HepG2 (cell line): Measurements from ENCODE around the gene MRPL36. TPM values are rescaled to one million over a fixed set of nuclear protein-coding genes. Genes with fewer than 3 reads are reported as not detected.
A peak's percentile ranks its signal among the peaks of the same experiment; 100 is the strongest.

Experiments
- AHR ChIP-seq: IDR thresholded peaks from 2 replicates; pipeline ENCODE4 v1.6.1; 2018; ENCODE audit warnings: missing genetic modification reagents, missing compliant biosample characterization
- ATF4 ChIP-seq, 2 experiments: fragments of 450-650 bp in 1 of 2; sonication (generic) in 1 of 2; formaldehyde crosslinking; IDR thresholded peaks; 2 replicates each; pipeline versions ENCODE4 v1.5.0 to v1.8.0; 2020 to 2022; ENCODE audit warnings: mild to moderate bottlenecking in 1 of 2, missing genetic modification reagents in 1 of 2
- CREB3 ChIP-seq: sonication (generic); formaldehyde crosslinking; IDR thresholded peaks from 2 replicates; pipeline ENCODE4 v1.5.0; 2020; ENCODE audit warnings: missing genetic modification reagents
- DMAP1 ChIP-seq: IDR thresholded peaks from 2 replicates; pipeline ENCODE4 v1.6.1; 2016
- ERF ChIP-seq: IDR thresholded peaks from 2 replicates; pipeline ENCODE4 v1.6.1; 2018; ENCODE audit warnings: missing biosample characterization, missing genetic modification reagents
- HBP1 ChIP-seq: IDR thresholded peaks from 2 replicates; pipeline ENCODE4 v1.6.1; 2016; ENCODE audit warnings: low read depth, control low read depth
- HMG20B ChIP-seq: conservative IDR thresholded peaks from 2 replicates; pipeline ENCODE4 v1.6.1; 2016; ENCODE audit warnings: missing genetic modification reagents, missing compliant biosample characterization
- HOMEZ ChIP-seq: IDR thresholded peaks from 2 replicates; pipeline ENCODE4 v1.6.1; 2016; ENCODE audit warnings: low read depth
- KDM3A ChIP-seq: IDR thresholded peaks from 2 replicates; pipeline ENCODE4 v1.6.1; 2018; ENCODE audit warnings: low read depth, missing compliant biosample characterization
- MED13 ChIP-seq: sonication (generic); formaldehyde crosslinking; IDR thresholded peaks from 2 replicates; pipeline ENCODE4 v1.5.0; 2020; ENCODE audit warnings: missing genetic modification reagents
- MIXL1 ChIP-seq: IDR thresholded peaks from 2 replicates; pipeline ENCODE4 v1.6.1; 2016
- PLSCR1 ChIP-seq: sonication (generic); formaldehyde crosslinking; IDR thresholded peaks from 2 replicates; pipeline ENCODE4 v1.5.0; 2020; ENCODE audit warnings: missing genetic modification reagents, mild to moderate bottlenecking, borderline replicate concordance
- TFE3 ChIP-seq: IDR thresholded peaks from 2 replicates; pipeline ENCODE4 v1.6.1; 2016
- ZBTB39 ChIP-seq: sonication (generic); formaldehyde crosslinking; IDR thresholded peaks from 2 replicates; pipeline ENCODE4 v1.5.0; 2020; ENCODE audit warnings: missing genetic modification reagents
- ZNF468 ChIP-seq: sonication (generic); formaldehyde crosslinking; IDR thresholded peaks from 2 replicates; pipeline ENCODE4 v1.8.0; 2022; ENCODE audit warnings: mild to moderate bottlenecking, moderate library complexity, missing genetic modification reagents
- ZNF501 ChIP-seq: sonication (generic); formaldehyde crosslinking; IDR thresholded peaks from 2 replicates; pipeline ENCODE4 v1.5.1; 2020; ENCODE audit warnings: mild to moderate bottlenecking, moderate library complexity, missing genetic modification reagents
- ZNF740 ChIP-seq: sonication (generic); formaldehyde crosslinking; IDR thresholded peaks from 2 replicates; pipeline ENCODE4 v1.4.0; 2020; ENCODE audit warnings: missing genetic modification reagents
- ZZZ3 ChIP-seq: sonication (generic); formaldehyde crosslinking; IDR thresholded peaks from 2 replicates; pipeline ENCODE4 v1.4.0; 2020; ENCODE audit warnings: missing genetic modification reagents, mild to moderate bottlenecking, borderline replicate concordance
- polyA plus RNA-seq, 8 experiments: library from polyadenylated mRNA; depleted of rRNA in 3 of 8; stranded (reverse) in 7 of 8; unstranded in 1 of 8; fragments of >200 nt; fragmentation: Illumina TruSeq in 4 of 8; extraction: Trizol in 4 of 8; gene quantifications; 2 replicates each; pipeline versions ENCODE4 v1.2.1 to v1.2.3, GENCODE V29; 2011 to 2016; ENCODE audit warnings: low read depth in 4 of 8, missing spikeins in 1 of 8, mixed read lengths in 1 of 8; ENCODE audit not compliant: insufficient read depth in 1 of 8
- total RNA-seq, 5 experiments: library from RNA; depleted of rRNA; stranded (reverse); fragments of >200 nt; fragmentation: Illumina TruSeq; extraction: Trizol; gene quantifications; 2 replicates each; pipeline ENCODE4 v1.2.3, GENCODE V29; 2016; ENCODE audit warnings: low read depth in 1 of 5

Gene MRPL36
- total and polyA plus RNA-seq, 2 of the 13 experiments (the other 11 are each of a cell fraction or from before 2014, with no cell fraction given), result 71.3 to 113 TPM

- peak; percentile 73; the same call in 1 of the 2 replicates for TF ChIP-seq DMAP1 (CRISPR knock-in tag)
- peak; percentile 45; the same call in 1 of the 2 replicates for TF ChIP-seq ERF (CRISPR knock-in tag)
- TF ChIP-seq ZZZ3 (CRISPR knock-in tag), result no peak
- no peak for TF ChIP-seq HMG20B
- TF ChIP-seq HBP1 (CRISPR knock-in tag), result peak; percentile 73; the same call in 1 of the 2 replicates
- 0 out of 2 replicates have a peak, but pooled peaks have one; percentile 14 for TF ChIP-seq PLSCR1 (CRISPR knock-in tag)
- TF ChIP-seq AHR, result 0 out of 2 replicates have a peak, but pooled peaks have one; percentile 54
- TF ChIP-seq TFE3 (CRISPR knock-in tag), result peak; percentile 94
- peak; percentile 99 for TF ChIP-seq ZNF740 (CRISPR knock-in tag)
- 0 out of 2 replicates have a peak, but pooled peaks have one; percentile 35 for TF ChIP-seq MIXL1
- 0 out of 2 replicates have a peak, but pooled peaks have one; percentile 27 for TF ChIP-seq ZNF501 (CRISPR knock-in tag)
- 0 out of 2 replicates have a peak, but pooled peaks have one; percentile 21 for TF ChIP-seq ZBTB39
- TF ChIP-seq KDM3A (CRISPR knock-in tag), result 0 out of 2 replicates have a peak, but pooled peaks have one; percentile 59
- TF ChIP-seq CREB3, result no peak
- TF ChIP-seq HOMEZ (CRISPR knock-in tag), result peak; percentile 14; the same call in 1 of the 2 replicates
- no peak for TF ChIP-seq ZNF468 (CRISPR knock-in tag)
- TF ChIP-seq ATF4 (CRISPR knock-in tag; IDR thresholded peaks at IDR 0.05), result no peak
- 0 out of 2 replicates have a peak, but pooled peaks have one; percentile 40 for TF ChIP-seq MED13 (CRISPR knock-in tag)
Measured at GRCh38 chr5:1799602-1800471, at the start of gene MRPL36 (continued).
